Astrocyte (in vitro differentiated cells and primary cell): ENCODE results near the gene FUOM. TPM values are rescaled to one million over a fixed set of nuclear protein-coding genes. Genes with fewer than 3 reads are reported as not detected.

ENCODE experiments used
- DNase-seq: peaks from one replicate; pipeline ENCODE4 v3.0.0-alpha.2; 2010; ENCODE audit warnings: low read depth
- FAIRE-seq: peaks from 2 replicates; lab custom pipeline; 2011; peaks lifted over from hg19 to GRCh38; lab: Jason Lieb, UNC
- H2AFZ ChIP-seq: 2 replicates; pipeline ENCODE4 v1.6.0; 2012; ENCODE audit warnings: low read depth, low read length, inconsistent platforms
- H3K27ac ChIP-seq: 2 replicates; pipeline ENCODE4 v1.5.1; 2011; ENCODE audit warnings: low read depth, low read length, inconsistent platforms
- H3K27me3 ChIP-seq: 2 replicates; pipeline ENCODE4 v1.6.0; 2011; ENCODE audit warnings: low read length, inconsistent platforms; ENCODE audit not compliant: insufficient read depth
- H3K36me3 ChIP-seq: 2 replicates; pipeline ENCODE4 v1.5.1; 2011; ENCODE audit warnings: low read length, inconsistent platforms; ENCODE audit not compliant: insufficient read depth
- H3K4me1 ChIP-seq: 2 replicates; pipeline ENCODE4 v1.5.1; 2011; ENCODE audit warnings: low read length, inconsistent platforms; ENCODE audit not compliant: insufficient read depth
- H3K4me2 ChIP-seq: 2 replicates; pipeline ENCODE4 v1.6.0; 2012; ENCODE audit warnings: low read length, inconsistent platforms
- H3K4me3 ChIP-seq: 2 replicates; pipeline ENCODE4 v1.5.1; 2011; ENCODE audit warnings: low read depth, mild to moderate bottlenecking, low read length, inconsistent platforms; ENCODE audit not compliant: insufficient read depth
- H3K79me2 ChIP-seq: 2 replicates; pipeline ENCODE4 v1.6.0; 2012; ENCODE audit warnings: mild to moderate bottlenecking, low read length, inconsistent platforms; ENCODE audit not compliant: insufficient read depth
- H3K9ac ChIP-seq: 2 replicates; pipeline ENCODE4 v1.6.0; 2012; ENCODE audit warnings: mild to moderate bottlenecking, low read length, inconsistent platforms
- H3K9me3 ChIP-seq: 2 replicates; pipeline ENCODE4 v1.5.1; 2012; ENCODE audit warnings: low read depth, mild to moderate bottlenecking, low read length, inconsistent platforms; ENCODE audit not compliant: insufficient read depth
- H4K20me1 ChIP-seq: 2 replicates; pipeline ENCODE4 v1.6.0; 2012; ENCODE audit warnings: low read length, inconsistent platforms; ENCODE audit not compliant: insufficient read depth
- H3K27ac Mint-ChIP-seq: one replicate; pipeline ENCODE4 v1.8.0; 2021; ENCODE audit warnings: mild to moderate bottlenecking, mixed read lengths; ENCODE audit not compliant: unreplicated experiment
- H3K27me3 Mint-ChIP-seq: one replicate; pipeline ENCODE4 v1.8.0; 2021; ENCODE audit warnings: low read depth, mixed read lengths; ENCODE audit not compliant: unreplicated experiment
- H3K36me3 Mint-ChIP-seq: one replicate; pipeline ENCODE4 v1.8.0; 2021; ENCODE audit warnings: low read depth, mixed read lengths; ENCODE audit not compliant: unreplicated experiment
- H3K4me1 Mint-ChIP-seq: one replicate; pipeline ENCODE4 v1.8.0; 2021; ENCODE audit warnings: low read depth, mixed read lengths; ENCODE audit not compliant: unreplicated experiment
- H3K4me3 Mint-ChIP-seq: one replicate; pipeline ENCODE4 v1.8.0; 2021; ENCODE audit warnings: mild to moderate bottlenecking, moderate library complexity, mixed read lengths; ENCODE audit not compliant: unreplicated experiment
- H3K9me3 Mint-ChIP-seq: one replicate; pipeline ENCODE4 v1.8.0; 2021; ENCODE audit warnings: mild to moderate bottlenecking, mixed read lengths; ENCODE audit not compliant: unreplicated experiment
- CTCF ChIP-seq: IDR thresholded peaks from 2 replicates; pipeline ENCODE4 v1.5.1; 2011; ENCODE audit warnings: low read depth, mild to moderate bottlenecking, inconsistent platforms, low read length, moderate library complexity; ENCODE audit not compliant: insufficient read depth
- EZH2 ChIP-seq: IDR thresholded peaks from 2 replicates; pipeline ENCODE4 v1.6.1; 2012; ENCODE audit warnings: mild to moderate bottlenecking, low read length, inconsistent platforms; ENCODE audit not compliant: insufficient read depth
- total RNA-seq: library from RNA; stranded (reverse); gene quantifications from 2 replicates; pipeline ENCODE4 v1.2.1, GENCODE V29; 2021

The FUOM gene
- total RNA-seq, 1 donor from 2014 or later = 28.8 TPM

GRCh38 chr10:133335246-133336117 is 22.3 kb downstream of the FUOM start:
- Histone ChIP-seq H4K20me1 (no peaks in the 10 kb centered on the region), H3K4me2 (peak overlapping the region; percentile 80), H3K79me2 (no peaks in the 10 kb centered on the region), H3K9me3 (no peaks in the 10 kb centered on the region), H3K4me1 (peaks cover 10% of the 10 kb centered on the region), H2AFZ (peak overlapping the region; percentile 56), H3K27ac (no peak overlapping the region), H3K9ac (no peak overlapping the region), H3K4me3 (peak overlapping the region; percentile 33), H3K36me3 (no peaks in the 10 kb centered on the region), H3K27me3 (peaks cover 37% of the 10 kb centered on the region)
- Mint-ChIP-seq H3K27me3 (peaks cover 32% of the 10 kb centered on the region), H3K27ac (no peak overlapping the region), H3K4me1 (no peaks in the 10 kb centered on the region), H3K9me3 (peaks cover 4% of the 10 kb centered on the region), H3K36me3 (peaks cover 2% of the 10 kb centered on the region), H3K4me3 (no peak overlapping the region)
- peak; percentile 21 for TF ChIP-seq EZH2
- no peak for TF ChIP-seq CTCF
- DNase-seq = peak; percentile 29
- FAIRE-seq = no peak

- H3K4me3 Mint-ChIP-seq = no peak overlapping the region
- H3K36me3 ChIP-seq = no peaks in the 10 kb centered on the region
- peak overlapping the region; percentile 80 for H3K4me2 ChIP-seq
- no peaks in the 10 kb centered on the region for H3K9me3 ChIP-seq
- peaks cover 32% of the 10 kb centered on the region for H3K27me3 Mint-ChIP-seq
- H3K27ac Mint-ChIP-seq = no peak overlapping the region
- H3K4me1 Mint-ChIP-seq = no peaks in the 10 kb centered on the region
- peak overlapping the region; percentile 33 for H3K4me3 ChIP-seq
- peaks cover 14% of the 10 kb centered on the region for H3K4me1 ChIP-seq
- H3K79me2 ChIP-seq = no peaks in the 10 kb centered on the region
- no peak overlapping the region for H3K27ac ChIP-seq
- peak overlapping the region; percentile 56 for H2AFZ ChIP-seq
- H3K9me3 Mint-ChIP-seq = peaks cover 4% of the 10 kb centered on the region
- no peak for FAIRE-seq
- no peak for TF ChIP-seq CTCF
- TF ChIP-seq EZH2 = peak; percentile 16
- peaks cover 2% of the 10 kb centered on the region for H3K36me3 Mint-ChIP-seq
- H3K27me3 ChIP-seq = peaks cover 37% of the 10 kb centered on the region
- no peaks in the 10 kb centered on the region for H4K20me1 ChIP-seq
- no peak overlapping the region for H3K9ac ChIP-seq
- no peak for DNase-seq
Observed at GRCh38 chr10:133334503-133335245, 23.1 kb downstream of the FUOM start.
